Measurements from ENCODE around the gene RP2. TPM values are rescaled to one million over a fixed set of nuclear protein-coding genes. Genes with fewer than 3 reads are reported as not detected.

Gene RP2
- total and polyA plus RNA-seq, 10 donors, result 6.8 to 26.5 (median 18.0) TPM

- no peak for DNase-seq
- Histone ChIP-seq H3K27me3 (replicated peaks in 1 of 7) (no peaks in the 10 kb centered on the region), H3K4me1 (no peaks in the 10 kb centered on the region), H3K36me3 (peaks cover 0 to 47% (median 2%) of the 10 kb centered on the region in 6 donors), H3K4me3 (no peak overlapping the region), H3K9me3 (no peaks in the 10 kb centered on the region), H3K27ac (no peak overlapping the region)
- intact Hi-C loops (cut with DNase I; ENCODE audit: low total_unique reads), result no loop called here
- WGBS, 5 donors, result 48 to 92% (median 77%) methylated on average over 1 of the region's 1 CpG
- TF ChIP-seq POLR2AphosphoS5 (IDR thresholded peaks at IDR 0.05) (no peak), POLR2A (IDR thresholded peaks at IDR 0.05) (no peak), CTCF (IDR thresholded peaks at IDR 0.05 in 8 of 11, conservative IDR thresholded peaks at IDR 0.05 in 3 of 11) (no peak)
Measured at GRCh38 chrX:46882266-46882665, 45.4 kb downstream of the RP2 start.

DNA sequence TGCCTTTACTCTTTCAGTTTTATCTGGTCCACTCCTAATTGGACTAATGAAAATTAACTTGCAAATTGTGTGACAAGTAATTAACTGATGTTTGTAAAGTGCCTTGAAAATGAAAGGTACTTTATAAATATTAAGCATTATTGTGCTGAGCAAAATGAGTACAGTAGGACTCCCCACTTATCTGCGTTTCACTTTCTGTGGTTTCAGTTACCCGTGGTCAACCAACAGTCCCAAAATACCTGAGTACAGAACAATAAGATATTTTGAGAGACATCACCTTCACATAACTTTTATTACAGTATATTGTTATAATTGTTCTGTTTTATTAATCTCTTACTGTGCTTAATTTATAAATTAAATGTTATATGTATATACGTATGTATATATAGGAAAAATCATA, 48.0 kb downstream of the RP2 start:
- Histone ChIP-seq H3K27me3 (replicated peaks in 1 of 7) (no peaks in the 10 kb centered on the region), H3K9me3 (no peaks in the 10 kb centered on the region), H3K36me3 (peaks cover 0 to 64% (median 4%) of the 10 kb centered on the region in 6 donors), H3K4me3 (no peak overlapping the region), H3K27ac (no peak overlapping the region), H3K4me1 (no peaks in the 10 kb centered on the region)
- TF ChIP-seq POLR2A (IDR thresholded peaks at IDR 0.05) (no peak), POLR2AphosphoS5 (IDR thresholded peaks at IDR 0.05) (no peak), CTCF (IDR thresholded peaks at IDR 0.05 in 8 of 11, conservative IDR thresholded peaks at IDR 0.05 in 3 of 11) (no peak)
- intact Hi-C loops (cut with DNase I; ENCODE audit: low total_unique reads), result no loop called here
- WGBS, 5 donors, result 59 to 74% (median 72%) methylated on average over 3 of the region's 3 CpGs
- DNase-seq, result no peak

GRCh38 chrX:46898207-46898606, 61.4 kb downstream of the RP2 start:
- H3K9me3 ChIP-seq, result no peaks in the 10 kb centered on the region
- H3K4me1 ChIP-seq, result no peaks in the 10 kb centered on the region
- no peak for TF ChIP-seq CTCF (IDR thresholded peaks at IDR 0.05 in 8 of 11, conservative IDR thresholded peaks at IDR 0.05 in 3 of 11)
- no peak for TF ChIP-seq POLR2A (IDR thresholded peaks at IDR 0.05)
- no peak for TF ChIP-seq POLR2AphosphoS5 (IDR thresholded peaks at IDR 0.05)
- no peak overlapping the region for H3K27ac ChIP-seq
- H3K27me3 ChIP-seq (replicated peaks in 1 of 7), result peaks cover 0 to 15% (median 0%) of the 10 kb centered on the region in 7 donors
- intact Hi-C loops (cut with DNase I; ENCODE audit: low total_unique reads), result no loop called here
- H3K36me3 ChIP-seq, result no peaks in the 10 kb centered on the region
- DNase-seq, result no peak
- H3K4me3 ChIP-seq, result no peak overlapping the region

- Histone ChIP-seq H3K4me1 (peaks cover 0 to 12% (median 0%) of the 10 kb centered on the region in 6 donors), H3K27ac (peak overlapping the region in 2 of 8 donors; percentile 42 to 46), H3K4me3 (peak overlapping the region in 7 of 8 donors; percentile 13 to 67 (median 33)), H3K27me3 (replicated peaks in 1 of 7) (peaks cover 0 to 14% (median 0%) of the 10 kb centered on the region in 7 donors), H3K9me3 (no peaks in the 10 kb centered on the region), H3K36me3 (no peaks in the 10 kb centered on the region)
- WGBS, 5 donors, result 0 to 13% (median 6%) methylated on average over 13 to 14 of the region's 14 CpGs; no CpG with 5 or more reads in 1 of the 5 donors
- peak; percentile 90 for DNase-seq
- no peak for TF ChIP-seq POLR2A (IDR thresholded peaks at IDR 0.05)
- TF ChIP-seq POLR2AphosphoS5 (IDR thresholded peaks at IDR 0.05), result peak; percentile 53 to 64 (median 62)
- peak; percentile 42 to 78 (median 60) for TF ChIP-seq CTCF (IDR thresholded peaks at IDR 0.05 in 8 of 11, conservative IDR thresholded peaks at IDR 0.05 in 3 of 11)
- intact Hi-C loops (cut with DNase I; ENCODE audit: low total_unique reads), result no loop called here
Measured at GRCh38 chrX:46903458-46904242, 66.8 kb downstream of the RP2 start.
